ENCODE results near the gene KANSL1L. TPM values are rescaled to one million over a fixed set of nuclear protein-coding genes. Genes with fewer than 3 reads are reported as not detected.

KANSL1L gene
- total and polyA plus RNA-seq, 9 of the 15 experiments (the other 6 are each of a cell fraction or from before 2014, with no cell fraction given) = 1.3 to 6.7 (median 2.4) TPM

DNA sequence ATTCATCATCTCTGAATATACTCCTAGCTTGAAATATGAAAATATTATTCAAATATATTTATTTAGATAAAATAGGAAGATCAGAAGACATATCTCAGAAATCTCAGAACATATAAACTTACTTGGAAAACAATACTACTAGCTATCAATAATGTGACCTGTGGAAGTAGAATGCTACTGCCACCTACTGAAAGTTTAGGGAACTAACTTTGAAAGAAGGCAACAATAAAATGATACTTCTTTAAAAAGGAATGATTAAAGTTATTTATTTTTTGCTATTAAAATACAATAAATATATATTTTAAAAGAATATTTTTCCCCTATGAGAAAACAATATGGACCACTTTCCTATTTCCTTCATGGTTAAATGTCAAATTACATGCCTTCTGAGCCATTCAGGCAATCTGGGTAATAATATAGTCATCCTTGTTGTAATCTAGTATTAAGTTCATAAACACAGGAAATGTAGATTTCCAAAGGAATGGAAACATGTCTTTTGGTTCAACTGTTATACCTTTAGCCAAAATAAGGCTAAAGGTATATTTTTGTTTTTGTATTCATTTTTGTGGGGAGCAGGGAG is 28.1 kb upstream of the KANSL1L start:
- H3K9me1 ChIP-seq (ENCODE audit: control insufficient read depth, insufficient read depth, low read length) = no peaks in the 10 kb centered on the region
- H3K79me2 ChIP-seq (ENCODE audit: control insufficient read depth, insufficient read depth, low read length) = no peaks in the 10 kb centered on the region
- intact Hi-C loops (cut with micrococcal nuclease) (loop anchor here (1.0 to 10.0 kb wide), 3 partner anchors 774 to 1804 kb away; partner anchors contain the start of gene MAP2), in situ Hi-C loops (cut with MboI) (loop anchor here (5.0 to 25.0 kb wide), 2 partner anchors 222 to 1812 kb away; no protein-coding TSS in a partner anchor)
- H3K4me1 ChIP-seq (replicated peaks in 1 of 2; ENCODE audit: control insufficient read depth in 2 of 2, insufficient read depth in 2 of 2, low read length in 2 of 2) = no peaks in the 10 kb centered on the region
- no peaks in the 10 kb centered on the region for H3K27me3 ChIP-seq (ENCODE audit: control insufficient read depth in 2 of 2, insufficient read depth in 2 of 2, low read length in 2 of 2)
- no peak overlapping the region for H3K4me3 ChIP-seq
- TF ChIP-seq, protein P1, sequence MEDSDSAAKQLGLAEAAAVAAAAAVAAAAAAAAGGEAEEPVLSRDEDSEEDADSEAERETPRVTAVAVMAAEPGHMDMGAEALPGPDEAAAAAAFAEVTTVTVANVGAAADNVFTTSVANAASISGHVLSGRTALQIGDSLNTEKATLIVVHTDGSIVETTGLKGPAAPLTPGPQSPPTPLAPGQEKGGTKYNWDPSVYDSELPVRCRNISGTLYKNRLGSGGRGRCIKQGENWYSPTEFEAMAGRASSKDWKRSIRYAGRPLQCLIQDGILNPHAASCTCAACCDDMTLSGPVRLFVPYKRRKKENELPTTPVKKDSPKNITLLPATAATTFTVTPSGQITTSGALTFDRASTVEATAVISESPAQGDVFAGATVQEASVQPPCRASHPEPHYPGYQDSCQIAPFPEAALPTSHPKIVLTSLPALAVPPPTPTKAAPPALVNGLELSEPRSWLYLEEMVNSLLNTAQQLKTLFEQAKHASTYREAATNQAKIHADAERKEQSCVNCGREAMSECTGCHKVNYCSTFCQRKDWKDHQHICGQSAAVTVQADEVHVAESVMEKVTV (CRISPR knock-in tag; IDR thresholded peaks at IDR 0.05) = peak; percentile 55; the same call in 1 of the 2 replicates
- no peak for TF ChIP-seq HDAC8 (tag; IDR thresholded peaks at IDR 0.05)
- TF ChIP-seq NFATC3 (IDR thresholded peaks at IDR 0.05) = no peak
- no peak for TF ChIP-seq NFRKB (IDR thresholded peaks at IDR 0.05; ENCODE audit: low read depth)
- TF ChIP-seq, protein P2, sequence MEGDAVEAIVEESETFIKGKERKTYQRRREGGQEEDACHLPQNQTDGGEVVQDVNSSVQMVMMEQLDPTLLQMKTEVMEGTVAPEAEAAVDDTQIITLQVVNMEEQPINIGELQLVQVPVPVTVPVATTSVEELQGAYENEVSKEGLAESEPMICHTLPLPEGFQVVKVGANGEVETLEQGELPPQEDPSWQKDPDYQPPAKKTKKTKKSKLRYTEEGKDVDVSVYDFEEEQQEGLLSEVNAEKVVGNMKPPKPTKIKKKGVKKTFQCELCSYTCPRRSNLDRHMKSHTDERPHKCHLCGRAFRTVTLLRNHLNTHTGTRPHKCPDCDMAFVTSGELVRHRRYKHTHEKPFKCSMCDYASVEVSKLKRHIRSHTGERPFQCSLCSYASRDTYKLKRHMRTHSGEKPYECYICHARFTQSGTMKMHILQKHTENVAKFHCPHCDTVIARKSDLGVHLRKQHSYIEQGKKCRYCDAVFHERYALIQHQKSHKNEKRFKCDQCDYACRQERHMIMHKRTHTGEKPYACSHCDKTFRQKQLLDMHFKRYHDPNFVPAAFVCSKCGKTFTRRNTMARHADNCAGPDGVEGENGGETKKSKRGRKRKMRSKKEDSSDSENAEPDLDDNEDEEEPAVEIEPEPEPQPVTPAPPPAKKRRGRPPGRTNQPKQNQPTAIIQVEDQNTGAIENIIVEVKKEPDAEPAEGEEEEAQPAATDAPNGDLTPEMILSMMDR (IDR thresholded peaks at IDR 0.05 in 2 of 3, conservative IDR thresholded peaks at IDR 0.05 in 1 of 3; ENCODE audit: insufficient read depth in 2 of 3, low read depth in 1 of 3, low read length in 3 of 3) = peak in 2 of 3 experiments; percentile 30 to 57; a peak in 3 of 6 replicates
- TF ChIP-seq GTF2A2 (tag; IDR thresholded peaks at IDR 0.05) = no peak
- TF ChIP-seq TAF1 (IDR thresholded peaks at IDR 0.05; ENCODE audit: control insufficient read depth, extremely low read depth, insufficient read depth, low read length, severe bottlenecking) = no peak
- 0 out of 2 replicates have a peak, but pooled peaks have one; percentile 29 for TF ChIP-seq SMC3 (conservative IDR thresholded peaks at IDR 0.05; ENCODE audit: insufficient read depth, low read depth, low read length)
- TF ChIP-seq, protein P3, sequence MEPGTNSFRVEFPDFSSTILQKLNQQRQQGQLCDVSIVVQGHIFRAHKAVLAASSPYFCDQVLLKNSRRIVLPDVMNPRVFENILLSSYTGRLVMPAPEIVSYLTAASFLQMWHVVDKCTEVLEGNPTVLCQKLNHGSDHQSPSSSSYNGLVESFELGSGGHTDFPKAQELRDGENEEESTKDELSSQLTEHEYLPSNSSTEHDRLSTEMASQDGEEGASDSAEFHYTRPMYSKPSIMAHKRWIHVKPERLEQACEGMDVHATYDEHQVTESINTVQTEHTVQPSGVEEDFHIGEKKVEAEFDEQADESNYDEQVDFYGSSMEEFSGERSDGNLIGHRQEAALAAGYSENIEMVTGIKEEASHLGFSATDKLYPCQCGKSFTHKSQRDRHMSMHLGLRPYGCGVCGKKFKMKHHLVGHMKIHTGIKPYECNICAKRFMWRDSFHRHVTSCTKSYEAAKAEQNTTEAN (CRISPR knock-in tag; IDR thresholded peaks at IDR 0.05) = no peak
- no peak for TF ChIP-seq PHB2 (IDR thresholded peaks at IDR 0.05; ENCODE audit: low read depth)
- peak; percentile 55 to 63 for TF ChIP-seq RAD21 (CRISPR knock-in tag; conservative IDR thresholded peaks at IDR 0.05 in 1 of 2, IDR thresholded peaks at IDR 0.05 in 1 of 2)
- ChIA-PET POLR2A (no interaction called here), CTCF (ENCODE audit: low intra/inter-chr PET ratio) (interaction anchor here (1.3 kb wide), 1 partner anchor 222 kb away, joined by 11 read pairs; no protein-coding TSS in a partner anchor)
- no peaks in the 10 kb centered on the region for H3K36me3 ChIP-seq (ENCODE audit: control insufficient read depth, insufficient read depth, low read length)
- no peaks in the 10 kb centered on the region for H3K9me3 ChIP-seq (replicated peaks; ENCODE audit: control insufficient read depth, insufficient read depth, low read depth, low read length)
- ATAC-seq = no peak
- no TSS peak for BruUV-seq (replicated peaks)
- H3K4me2 ChIP-seq (ENCODE audit: insufficient read depth, low read length) = no peak overlapping the region
- peak; percentile 9 to 23 (median 18) for DNase-seq (ENCODE audit: extremely low read depth in 1 of 4, low spot score in 3 of 4)
- FAIRE-seq = no peak
- no peak overlapping the region for H3K27ac ChIP-seq (ENCODE audit: extremely low read depth, low read depth, low read length)
- H4K20me1 ChIP-seq (replicated peaks; ENCODE audit: control insufficient read depth, insufficient read depth, low read length) = no peaks in the 10 kb centered on the region
- H3K9ac ChIP-seq (ENCODE audit: insufficient read depth in 1 of 2, low read depth in 2 of 2, low read length in 2 of 2) = no peak overlapping the region
- no peak overlapping the region for H2AFZ ChIP-seq (ENCODE audit: low read depth, low read length)

All from K562 (cell line).